OCI-LY1 (cell line): ENCODE measurements around the gene KBTBD12.

Experiments
- CTCF ChIP-seq: fragments of 200-600 bp; sonication (generic), shearing (Covaris generic); IDR thresholded peaks from 2 replicates; pipeline ENCODE4 v1.5.1; 2017; ENCODE audit warnings: mild to moderate bottlenecking, antibody characterized with exemption, low read length, moderate library complexity, mixed read lengths
- EZH2 ChIP-seq: fragments of 200-600 bp; sonication (generic), shearing (Covaris generic); IDR thresholded peaks from 2 replicates; pipeline ENCODE4 v1.8.0; 2017; ENCODE audit warnings: borderline replicate concordance, mixed run types, mild to moderate bottlenecking, antibody characterized with exemption, low read length, moderate library complexity, mixed read lengths

- no peak for TF ChIP-seq EZH2
- no peak for TF ChIP-seq CTCF
Observed at GRCh38 chr3:127991681-127992080, 76.6 kb downstream of the KBTBD12 start.
